ENCODE data around the gene EDEM3. TPM values are rescaled to one million over a fixed set of nuclear protein-coding genes. Genes with fewer than 3 reads are reported as not detected.

The EDEM3 gene
- polyA plus RNA-seq, 1 donor from 2014 or later, result 49.5 TPM

- Histone ChIP-seq H3K27me3 (ENCODE audit: insufficient read depth, low read depth, low read length) (no peaks in the 10 kb centered on the region), H2AFZ (ENCODE audit: low read depth, low read length) (no peak overlapping the region), H3K4me2 (ENCODE audit: low read length) (no peak overlapping the region), H3K9ac (ENCODE audit: low read length) (no peak overlapping the region), H3K79me2 (replicated peaks; ENCODE audit: insufficient read depth, low read length) (no peaks in the 10 kb centered on the region), H3K9me3 (ENCODE audit: low read length) (no peaks in the 10 kb centered on the region), H3K27ac (ENCODE audit: low read length) (no peak overlapping the region), H4K20me1 (ENCODE audit: insufficient read depth) (no peaks in the 10 kb centered on the region), H3K9me2 (ENCODE audit: insufficient read depth, low read length) (no peaks in the 10 kb centered on the region), H3K36me3 (ENCODE audit: insufficient read depth, low read length) (no peaks in the 10 kb centered on the region), H3F3A (ENCODE audit: insufficient read depth, low read length, poor library complexity, severe bottlenecking) (no peaks in the 10 kb centered on the region), H3K4me3 (ENCODE audit: low read length) (no peak overlapping the region)
- TF ChIP-seq POLR2AphosphoS5 (IDR thresholded peaks at IDR 0.05), result no peak
- no peak for TF ChIP-seq TAF1 (IDR thresholded peaks at IDR 0.05; ENCODE audit: low read depth)
- TF ChIP-seq SMC3 (conservative IDR thresholded peaks at IDR 0.05; ENCODE audit: poor library complexity), result no peak
- no peak for TF ChIP-seq EP300 (conservative IDR thresholded peaks at IDR 0.05; ENCODE audit: poor library complexity, severe bottlenecking)
- TF ChIP-seq MXI1 (conservative IDR thresholded peaks at IDR 0.05; ENCODE audit: poor library complexity, severe bottlenecking), result no peak
Measured at GRCh38 chr1:184793967-184794366, 39.3 kb upstream of the EDEM3 start.

GRCh38 chr1:184792450-184792969, 37.9 kb upstream of the EDEM3 start:
- Histone ChIP-seq H3K4me2 (ENCODE audit: low read length) (no peak overlapping the region), H3K9ac (ENCODE audit: low read length) (no peak overlapping the region), H3K27me3 (ENCODE audit: insufficient read depth, low read depth, low read length) (no peaks in the 10 kb centered on the region), H3K9me2 (ENCODE audit: insufficient read depth, low read length) (no peaks in the 10 kb centered on the region), H3F3A (ENCODE audit: insufficient read depth, low read length, poor library complexity, severe bottlenecking) (no peaks in the 10 kb centered on the region), H3K9me3 (ENCODE audit: low read length) (no peaks in the 10 kb centered on the region), H3K36me3 (ENCODE audit: insufficient read depth, low read length) (no peaks in the 10 kb centered on the region), H3K79me2 (replicated peaks; ENCODE audit: insufficient read depth, low read length) (no peaks in the 10 kb centered on the region), H3K4me3 (ENCODE audit: low read length) (no peak overlapping the region), H3K27ac (ENCODE audit: low read length) (no peak overlapping the region), H2AFZ (ENCODE audit: low read depth, low read length) (no peak overlapping the region), H4K20me1 (ENCODE audit: insufficient read depth) (no peaks in the 10 kb centered on the region)
- no peak for TF ChIP-seq EP300 (conservative IDR thresholded peaks at IDR 0.05; ENCODE audit: poor library complexity, severe bottlenecking)
- no peak for TF ChIP-seq MXI1 (conservative IDR thresholded peaks at IDR 0.05; ENCODE audit: poor library complexity, severe bottlenecking)
- TF ChIP-seq CTCF (IDR thresholded peaks at IDR 0.05; ENCODE audit: poor library complexity, severe bottlenecking), result no peak
- TF ChIP-seq REST (IDR thresholded peaks at IDR 0.05; ENCODE audit: borderline replicate concordance), result no peak
- no peak for TF ChIP-seq SMC3 (conservative IDR thresholded peaks at IDR 0.05; ENCODE audit: poor library complexity)
- TF ChIP-seq EZH2 (IDR thresholded peaks at IDR 0.05; ENCODE audit: borderline replicate concordance, insufficient read depth, low read length, poor library complexity, severe bottlenecking), result no peak
- no peak for TF ChIP-seq RAD21 (conservative IDR thresholded peaks at IDR 0.05)
- no peak for TF ChIP-seq TAF1 (IDR thresholded peaks at IDR 0.05; ENCODE audit: low read depth)
- TF ChIP-seq POLR2AphosphoS5 (IDR thresholded peaks at IDR 0.05), result no peak
